ENCODE results near the gene KRI1.
A peak's percentile ranks its signal among the peaks of the same experiment; 100 is the strongest.

The KRI1 gene

DNA sequence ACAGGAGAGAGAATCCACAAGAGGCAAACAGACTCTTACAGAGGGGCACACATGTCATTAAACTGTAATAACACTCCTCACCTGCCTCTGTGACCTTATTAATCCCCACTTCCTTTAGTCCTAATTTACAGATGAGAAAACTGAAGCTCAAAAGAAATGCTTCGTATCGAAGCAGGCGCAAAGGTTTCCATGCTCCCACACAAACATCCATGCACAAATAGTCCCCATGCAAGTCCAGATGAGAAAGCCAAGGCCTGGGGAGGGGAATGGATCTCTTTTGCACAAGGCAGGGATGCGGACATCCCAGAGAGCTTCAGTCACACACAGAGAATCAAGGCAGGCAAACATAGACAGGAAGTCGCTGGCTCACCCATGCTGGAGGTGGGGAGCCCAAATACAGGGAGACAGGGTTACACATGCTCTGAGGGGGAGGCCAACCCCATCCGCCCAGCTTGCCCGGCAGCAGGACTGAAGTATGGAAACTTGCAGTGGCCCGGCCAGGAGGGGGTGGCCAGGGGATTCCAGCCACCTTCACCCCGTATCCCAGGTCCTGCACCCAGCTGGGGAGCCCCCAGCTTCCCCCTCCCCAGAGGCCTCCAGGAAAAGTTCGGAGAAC, 49.0 kb downstream of the KRI1 start:
- no peak for DNase-seq

- DNase-seq: no peak
Observed at GRCh38 chr19:10516064-10516385, 49.8 kb downstream of the KRI1 start.

- DNase-seq: no peak
Observed at GRCh38 chr19:10514211-10515145, 51.3 kb downstream of the KRI1 start.

- DNase-seq: no peak
Observed at GRCh38 chr19:10513223-10513622, 52.6 kb downstream of the KRI1 start.

GRCh38 chr19:10510301-10510802, 55.5 kb downstream of the KRI1 start:
- no peak for DNase-seq

DNA sequence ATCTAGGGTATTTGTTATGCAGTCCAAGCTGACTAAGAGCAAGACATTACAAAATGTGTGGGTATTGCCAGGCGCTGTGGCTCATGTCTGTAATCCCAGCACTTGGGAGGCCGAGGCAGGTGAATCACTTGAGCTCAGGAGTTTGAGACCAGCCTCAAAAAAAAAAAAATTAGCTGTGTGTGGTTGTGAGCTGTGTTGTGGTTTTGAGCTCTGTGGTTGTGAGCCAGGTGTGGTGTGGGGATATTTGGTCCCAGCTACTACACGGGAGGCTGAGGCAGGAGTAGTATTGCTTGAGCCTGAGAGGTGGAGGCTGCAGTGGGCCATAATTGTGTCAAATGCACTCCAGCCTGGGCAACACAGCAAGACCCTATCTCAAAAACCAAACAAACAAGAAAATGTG, 57.1 kb downstream of the KRI1 start:
- no peak for DNase-seq

- DNase-seq: no peak
Observed at GRCh38 chr19:10508036-10508435, 57.8 kb downstream of the KRI1 start.

DNA sequence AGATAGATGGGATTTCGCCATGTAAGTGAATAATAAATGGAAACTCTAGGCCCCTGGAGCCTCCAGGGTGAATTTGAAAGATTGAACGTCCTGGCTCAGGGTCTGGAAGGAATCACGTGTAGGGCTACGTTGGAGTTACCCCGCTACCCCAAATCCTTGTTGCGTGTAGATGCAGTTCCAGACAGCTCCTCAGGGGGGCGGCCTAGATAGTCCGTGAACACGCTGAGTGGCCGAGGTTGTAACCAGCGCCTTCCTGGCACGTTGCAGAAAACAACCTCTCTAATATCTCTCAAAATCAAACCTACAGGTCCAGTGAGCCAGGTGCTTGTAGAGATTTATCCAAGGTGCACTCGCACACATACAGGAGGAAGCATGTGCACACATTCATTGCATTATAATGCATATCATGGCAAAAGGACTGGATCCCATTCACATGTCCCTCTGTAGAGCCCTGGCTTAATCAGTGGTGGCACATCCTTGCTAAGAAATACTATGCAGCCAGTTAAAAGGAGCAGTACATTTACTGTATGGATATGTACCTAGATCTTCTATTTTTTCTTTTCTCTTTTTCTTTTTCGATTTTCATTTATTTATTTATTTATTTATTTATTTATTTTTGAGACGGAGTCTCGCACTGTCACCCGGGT, 60.1 kb downstream of the KRI1 start:
- DNase-seq: peak; percentile 18 to 59
